NCI-H1092 (cell line): ENCODE measurements around the gene PLPP7.

Source experiments
- DNase-seq: peaks from one replicate; lab custom pipeline; 2025; lab: John Stamatoyannopoulos, UW

The PLPP7 gene

GRCh38 chr9:131281119-131281965, 8.2 kb upstream of the PLPP7 start:
- no peak for DNase-seq

GRCh38 chr9:131282175-131282574, 7.3 kb upstream of the PLPP7 start:
- no peak for DNase-seq

GRCh38 chr9:131282688-131283422, 6.7 kb upstream of the PLPP7 start:
- DNase-seq, result no peak

GRCh38 chr9:131284856-131285255, 4.7 kb upstream of the PLPP7 start:
- no peak for DNase-seq

GRCh38 chr9:131287359-131287758, 2.2 kb upstream of the PLPP7 start:
- DNase-seq, result no peak

- DNase-seq, result no peak
Observed at GRCh38 chr9:131288217-131288616, 1.3 kb upstream of the PLPP7 start.

GRCh38 chr9:131290036-131290766, 678 bp downstream of the PLPP7 start:
- no peak for DNase-seq

GRCh38 chr9:131290767-131291370, 1.3 kb downstream of the PLPP7 start:
- DNase-seq, result no peak

- no peak for DNase-seq
Observed at GRCh38 chr9:131291795-131292315, 2.3 kb downstream of the PLPP7 start.

GRCh38 chr9:131292937-131293336, 3.4 kb downstream of the PLPP7 start:
- DNase-seq, result no peak

GRCh38 chr9:131296460-131296859, 6.9 kb downstream of the PLPP7 start:
- DNase-seq, result no peak

- DNase-seq, result no peak
Observed at GRCh38 chr9:131296906-131297500, 7.5 kb downstream of the PLPP7 start.

- no peak for DNase-seq
Observed at GRCh38 chr9:131297903-131298302, 8.4 kb downstream of the PLPP7 start.

- no peak for DNase-seq
Observed at GRCh38 chr9:131298341-131298740, 8.8 kb downstream of the PLPP7 start.

- DNase-seq, result no peak
Observed at GRCh38 chr9:131298816-131299215, 9.3 kb downstream of the PLPP7 start.

GRCh38 chr9:131299346-131299960, 9.9 kb downstream of the PLPP7 start:
- no peak for DNase-seq

- no peak for DNase-seq
Observed at GRCh38 chr9:131299961-131300347, 10.4 kb downstream of the PLPP7 start.

GRCh38 chr9:131300444-131300843, 10.9 kb downstream of the PLPP7 start:
- DNase-seq, result no peak

- peak; percentile 22 for DNase-seq
Observed at GRCh38 chr9:131302244-131303075, 12.9 kb downstream of the PLPP7 start.
